ENCODE results near the gene TNNT2. TPM values are rescaled to one million over a fixed set of nuclear protein-coding genes. Genes with fewer than 3 reads are reported as not detected.
A peak's percentile ranks its signal among the peaks of the same experiment; 100 is the strongest.

The TNNT2 gene
- polyA plus RNA-seq, 3 donors, result 56.1 to 78.9 (median 66.1) TPM

- DNase-seq, result no peak
These were observed 19.7 kb downstream of the TNNT2 start for GRCh38 chr1:201357636-201358348.

- DNase-seq, result no peak
These were observed 20.3 kb downstream of the TNNT2 start for GRCh38 chr1:201357211-201357610.

- no peak for DNase-seq
These were observed 20.8 kb downstream of the TNNT2 start for GRCh38 chr1:201356701-201357100.

- DNase-seq, result no peak
These were observed 21.2 kb downstream of the TNNT2 start for GRCh38 chr1:201356236-201356635.

GRCh38 chr1:201355471-201355870 is 22.0 kb downstream of the TNNT2 start:
- DNase-seq, result no peak

GRCh38 chr1:201354901-201355295 is 22.6 kb downstream of the TNNT2 start:
- no peak for DNase-seq

- no peak for DNase-seq
These were observed 23.2 kb downstream of the TNNT2 start for GRCh38 chr1:201354151-201354900.

GRCh38 chr1:201353186-201353940 is 24.1 kb downstream of the TNNT2 start:
- DNase-seq, result no peak

- DNase-seq, result no peak
These were observed 25.9 kb downstream of the TNNT2 start for GRCh38 chr1:201351617-201352016.

- no peak for DNase-seq
These were observed 26.6 kb downstream of the TNNT2 start for GRCh38 chr1:201350884-201351283.

GRCh38 chr1:201350361-201350725 is 27.1 kb downstream of the TNNT2 start:
- no peak for DNase-seq

GRCh38 chr1:201349092-201349491 is 28.4 kb downstream of the TNNT2 start:
- DNase-seq, result no peak

GRCh38 chr1:201348211-201348566 is 29.3 kb downstream of the TNNT2 start:
- DNase-seq, result peak; percentile 53

- DNase-seq, result no peak
These were observed 29.8 kb downstream of the TNNT2 start for GRCh38 chr1:201347498-201348210.

GRCh38 chr1:201346987-201347386 is 30.5 kb downstream of the TNNT2 start:
- DNase-seq, result no peak

- DNase-seq, result peak; percentile 47
These were observed 31.0 kb downstream of the TNNT2 start for GRCh38 chr1:201346337-201346939.

GRCh38 chr1:201345081-201345355 is 32.5 kb downstream of the TNNT2 start:
- no peak for DNase-seq

GRCh38 chr1:201344206-201345080 is 33.0 kb downstream of the TNNT2 start:
- peak; percentile 27 for DNase-seq

- DNase-seq, result no peak
These were observed 36.1 kb downstream of the TNNT2 start for GRCh38 chr1:201341377-201341776.

GRCh38 chr1:201336711-201337450 is 40.6 kb downstream of the TNNT2 start:
- DNase-seq, result no peak

Data from renal pelvis (tissue), 4 donors.